ENCODE results near the gene C1RL. TPM values are rescaled to one million over a fixed set of nuclear protein-coding genes. Genes with fewer than 3 reads are reported as not detected.

C1RL gene
- total RNA-seq, 2 donors from 2014 or later: 48.2 to 86.2 TPM

GRCh38 chr12:7123806-7124522 lies 14.9 kb upstream of the C1RL start:
- no peak for DNase-seq (ENCODE audit: low spot score)
- WGBS: 67% methylated on average over 11 of the region's 11 CpGs
- Histone ChIP-seq H3K4me3 (no peak overlapping the region), H3K4me1 (replicated peaks) (no peaks in the 10 kb centered on the region), H3K9me3 (no peaks in the 10 kb centered on the region), H3K36me3 (no peaks in the 10 kb centered on the region), H3K27ac (no peak overlapping the region), H3K27me3 (replicated peaks; ENCODE audit: insufficient read depth) (no peaks in the 10 kb centered on the region)
- intact Hi-C loops (cut with DNase I): no loop called here
- TF ChIP-seq POLR2A (IDR thresholded peaks at IDR 0.05) (no peak), POLR2AphosphoS5 (IDR thresholded peaks at IDR 0.05) (no peak), CTCF (IDR thresholded peaks at IDR 0.05) (no peak)

GRCh38 chr12:7122811-7123769 lies 14.1 kb upstream of the C1RL start:
- Histone ChIP-seq H3K36me3 (no peaks in the 10 kb centered on the region), H3K4me1 (replicated peaks) (no peaks in the 10 kb centered on the region), H3K4me3 (no peak overlapping the region), H3K9me3 (no peaks in the 10 kb centered on the region), H3K27ac (no peak overlapping the region), H3K27me3 (replicated peaks; ENCODE audit: insufficient read depth) (no peaks in the 10 kb centered on the region)
- DNase-seq (ENCODE audit: low spot score): no peak
- intact Hi-C loops (cut with DNase I): no loop called here
- TF ChIP-seq POLR2A (IDR thresholded peaks at IDR 0.05): no peak
- TF ChIP-seq CTCF (IDR thresholded peaks at IDR 0.05): no peak
- TF ChIP-seq POLR2AphosphoS5 (IDR thresholded peaks at IDR 0.05): no peak
- WGBS: 74% methylated on average over 7 of the region's 7 CpGs

DNA sequence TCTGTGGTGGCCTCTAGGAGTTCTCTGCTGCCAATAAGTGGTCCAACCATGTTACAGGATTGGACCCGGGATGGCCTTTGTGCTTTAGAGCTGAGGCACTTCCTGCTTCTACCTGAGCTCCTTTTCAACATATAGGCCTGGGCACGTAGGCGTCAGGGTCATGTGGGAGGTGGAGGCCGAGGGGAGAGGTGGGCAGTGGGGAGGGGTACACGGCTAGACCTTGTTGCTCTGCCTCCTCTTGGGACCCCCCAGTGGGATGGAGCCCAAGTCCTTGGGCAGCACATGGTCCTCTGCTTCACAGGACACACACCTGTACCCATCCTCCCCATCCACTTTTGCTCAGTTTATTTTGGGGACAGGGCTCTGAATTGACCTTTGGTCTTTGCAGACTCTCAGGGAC lies 12.3 kb upstream of the C1RL start:
- Histone ChIP-seq H3K27me3 (replicated peaks; ENCODE audit: insufficient read depth) (no peaks in the 10 kb centered on the region), H3K36me3 (no peaks in the 10 kb centered on the region), H3K4me1 (replicated peaks) (no peaks in the 10 kb centered on the region), H3K9me3 (no peaks in the 10 kb centered on the region), H3K4me3 (no peak overlapping the region), H3K27ac (no peak overlapping the region)
- no peak for DNase-seq (ENCODE audit: low spot score)
- intact Hi-C loops (cut with DNase I): no loop called here
- TF ChIP-seq POLR2A (IDR thresholded peaks at IDR 0.05) (no peak), POLR2AphosphoS5 (IDR thresholded peaks at IDR 0.05) (no peak), CTCF (IDR thresholded peaks at IDR 0.05) (no peak)
- 63% methylated on average over 5 of the region's 5 CpGs for WGBS

DNA sequence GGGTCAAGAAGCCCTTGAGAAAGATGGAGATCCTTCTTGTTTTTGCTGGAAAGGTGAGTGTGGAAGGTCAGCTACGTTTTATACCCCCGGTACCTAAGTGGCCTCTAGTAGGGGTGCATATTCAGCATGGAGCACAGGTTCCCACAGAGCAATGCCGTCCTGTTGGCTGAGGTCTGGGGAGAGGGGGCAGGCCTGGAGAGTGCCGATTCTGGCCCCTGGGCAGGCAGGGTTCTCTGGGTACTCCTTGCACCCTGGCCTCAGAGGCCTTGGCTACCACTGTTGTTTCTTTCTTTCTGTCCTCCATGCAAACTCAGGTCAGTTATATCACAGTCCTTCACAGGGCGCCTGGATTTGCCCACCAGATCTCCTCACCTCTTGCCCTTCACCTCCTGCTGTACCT lies 11.2 kb upstream of the C1RL start:
- DNase-seq (ENCODE audit: low spot score): no peak
- Histone ChIP-seq H3K4me1 (replicated peaks) (no peaks in the 10 kb centered on the region), H3K36me3 (no peaks in the 10 kb centered on the region), H3K27ac (no peak overlapping the region), H3K9me3 (no peaks in the 10 kb centered on the region), H3K27me3 (replicated peaks; ENCODE audit: insufficient read depth) (no peaks in the 10 kb centered on the region), H3K4me3 (no peak overlapping the region)
- intact Hi-C loops (cut with DNase I): no loop called here
- no peak for TF ChIP-seq CTCF (IDR thresholded peaks at IDR 0.05)
- TF ChIP-seq POLR2AphosphoS5 (IDR thresholded peaks at IDR 0.05): no peak
- no peak for TF ChIP-seq POLR2A (IDR thresholded peaks at IDR 0.05)
- 87% methylated on average over 5 of the region's 5 CpGs for WGBS
